Measurements from ENCODE around the gene OSBPL2. TPM values are rescaled to one million over a fixed set of nuclear protein-coding genes. Genes with fewer than 3 reads are reported as not detected.

The OSBPL2 gene
- total RNA-seq, 1 experiment from 2014 or later, result 49.5 TPM

GRCh38 chr20:62230276-62230675 is 8.0 kb upstream of the OSBPL2 start (continued):
- TF ChIP-seq ARID4B (CRISPR knock-in tag; IDR thresholded peaks at IDR 0.05; ENCODE audit: borderline replicate concordance), result no peak
- no peak for TF ChIP-seq E2F4 (CRISPR knock-in tag; IDR thresholded peaks at IDR 0.05; ENCODE audit: borderline replicate concordance, low read depth)
- no peak for TF ChIP-seq TEAD4 (CRISPR knock-in tag; IDR thresholded peaks at IDR 0.05)
- TF ChIP-seq, protein P1, sequence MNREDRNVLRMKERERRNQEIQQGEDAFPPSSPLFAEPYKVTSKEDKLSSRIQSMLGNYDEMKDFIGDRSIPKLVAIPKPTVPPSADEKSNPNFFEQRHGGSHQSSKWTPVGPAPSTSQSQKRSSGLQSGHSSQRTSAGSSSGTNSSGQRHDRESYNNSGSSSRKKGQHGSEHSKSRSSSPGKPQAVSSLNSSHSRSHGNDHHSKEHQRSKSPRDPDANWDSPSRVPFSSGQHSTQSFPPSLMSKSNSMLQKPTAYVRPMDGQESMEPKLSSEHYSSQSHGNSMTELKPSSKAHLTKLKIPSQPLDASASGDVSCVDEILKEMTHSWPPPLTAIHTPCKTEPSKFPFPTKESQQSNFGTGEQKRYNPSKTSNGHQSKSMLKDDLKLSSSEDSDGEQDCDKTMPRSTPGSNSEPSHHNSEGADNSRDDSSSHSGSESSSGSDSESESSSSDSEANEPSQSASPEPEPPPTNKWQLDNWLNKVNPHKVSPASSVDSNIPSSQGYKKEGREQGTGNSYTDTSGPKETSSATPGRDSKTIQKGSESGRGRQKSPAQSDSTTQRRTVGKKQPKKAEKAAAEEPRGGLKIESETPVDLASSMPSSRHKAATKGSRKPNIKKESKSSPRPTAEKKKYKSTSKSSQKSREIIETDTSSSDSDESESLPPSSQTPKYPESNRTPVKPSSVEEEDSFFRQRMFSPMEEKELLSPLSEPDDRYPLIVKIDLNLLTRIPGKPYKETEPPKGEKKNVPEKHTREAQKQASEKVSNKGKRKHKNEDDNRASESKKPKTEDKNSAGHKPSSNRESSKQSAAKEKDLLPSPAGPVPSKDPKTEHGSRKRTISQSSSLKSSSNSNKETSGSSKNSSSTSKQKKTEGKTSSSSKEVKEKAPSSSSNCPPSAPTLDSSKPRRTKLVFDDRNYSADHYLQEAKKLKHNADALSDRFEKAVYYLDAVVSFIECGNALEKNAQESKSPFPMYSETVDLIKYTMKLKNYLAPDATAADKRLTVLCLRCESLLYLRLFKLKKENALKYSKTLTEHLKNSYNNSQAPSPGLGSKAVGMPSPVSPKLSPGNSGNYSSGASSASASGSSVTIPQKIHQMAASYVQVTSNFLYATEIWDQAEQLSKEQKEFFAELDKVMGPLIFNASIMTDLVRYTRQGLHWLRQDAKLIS (CRISPR knock-in tag; IDR thresholded peaks at IDR 0.05; ENCODE audit: borderline replicate concordance), result no peak

GRCh38 chr20:62230696-62231095 is 7.6 kb upstream of the OSBPL2 start:
- no peak overlapping the region for H3K27ac Mint-ChIP-seq
- CTCF ChIA-PET, result no interaction called here
- peaks cover 3% of the 10 kb centered on the region for H3K4me1 Mint-ChIP-seq
- peaks cover 4% of the 10 kb centered on the region; the same call in 1 of the 2 replicates for H3K27me3 Mint-ChIP-seq (ENCODE audit: low read depth)
- peaks cover 5% of the 10 kb centered on the region for H3K9me3 Mint-ChIP-seq
- POLR2A ChIA-PET, result no interaction called here
- no peak for DNase-seq (ENCODE audit: low spot score)
- H3K4me3 Mint-ChIP-seq, result no peak overlapping the region
- TF ChIP-seq, protein P2, sequence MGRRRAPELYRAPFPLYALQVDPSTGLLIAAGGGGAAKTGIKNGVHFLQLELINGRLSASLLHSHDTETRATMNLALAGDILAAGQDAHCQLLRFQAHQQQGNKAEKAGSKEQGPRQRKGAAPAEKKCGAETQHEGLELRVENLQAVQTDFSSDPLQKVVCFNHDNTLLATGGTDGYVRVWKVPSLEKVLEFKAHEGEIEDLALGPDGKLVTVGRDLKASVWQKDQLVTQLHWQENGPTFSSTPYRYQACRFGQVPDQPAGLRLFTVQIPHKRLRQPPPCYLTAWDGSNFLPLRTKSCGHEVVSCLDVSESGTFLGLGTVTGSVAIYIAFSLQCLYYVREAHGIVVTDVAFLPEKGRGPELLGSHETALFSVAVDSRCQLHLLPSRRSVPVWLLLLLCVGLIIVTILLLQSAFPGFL (CRISPR knock-in tag; IDR thresholded peaks at IDR 0.05; ENCODE audit: borderline replicate concordance), result no peak
- TF ChIP-seq ATF1 (CRISPR knock-in tag; IDR thresholded peaks at IDR 0.05), result no peak
- TF ChIP-seq IRF2 (CRISPR knock-in tag; IDR thresholded peaks at IDR 0.05; ENCODE audit: borderline replicate concordance, low read depth), result no peak
- no peak for TF ChIP-seq ZNF138 (CRISPR knock-in tag; conservative IDR thresholded peaks at IDR 0.05)
- TF ChIP-seq JAZF1 (CRISPR knock-in tag; IDR thresholded peaks at IDR 0.05), result no peak
- TF ChIP-seq NR3C1 (CRISPR knock-in tag; conservative IDR thresholded peaks at IDR 0.05; ENCODE audit: low read depth), result no peak
- no peak for TF ChIP-seq TP53 (CRISPR knock-in tag; IDR thresholded peaks at IDR 0.05)
- TF ChIP-seq E2F4 (CRISPR knock-in tag; IDR thresholded peaks at IDR 0.05; ENCODE audit: borderline replicate concordance, low read depth), result no peak
- TF ChIP-seq, protein P3, sequence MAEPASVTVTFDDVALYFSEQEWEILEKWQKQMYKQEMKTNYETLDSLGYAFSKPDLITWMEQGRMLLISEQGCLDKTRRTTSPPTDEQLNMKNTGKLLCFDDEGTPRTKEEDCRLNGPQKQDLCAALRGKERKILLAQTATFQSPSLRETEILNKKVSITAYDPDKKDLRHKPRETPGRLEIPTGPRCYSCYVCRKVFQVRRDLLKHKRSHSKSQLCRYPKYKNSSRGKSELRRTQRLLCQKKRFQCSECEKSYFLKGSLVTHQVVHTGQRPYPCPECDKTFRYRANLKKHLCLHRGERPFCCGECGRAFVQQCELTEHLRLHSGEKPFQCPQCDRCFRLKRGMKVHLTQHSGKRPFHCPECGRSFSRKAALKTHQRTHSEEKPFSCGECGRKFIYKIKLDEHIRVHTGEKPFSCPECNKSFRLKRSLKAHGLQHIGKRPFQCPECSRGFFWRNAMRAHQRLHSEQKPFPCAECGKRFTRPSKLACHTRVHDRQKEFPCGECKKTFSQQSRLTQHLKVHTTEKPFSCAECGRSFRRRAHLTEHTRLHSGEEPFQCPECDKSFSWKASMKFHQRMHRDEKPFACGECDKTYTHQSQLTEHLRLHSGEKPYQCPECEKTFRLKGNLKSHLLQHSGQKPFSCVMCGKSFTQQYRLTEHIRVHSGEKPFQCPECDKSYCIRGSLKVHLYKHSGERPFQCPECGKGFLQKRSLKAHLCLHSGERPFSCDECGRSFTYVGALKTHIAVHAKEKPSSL (CRISPR knock-in tag; conservative IDR thresholded peaks at IDR 0.05), result no peak
- TF ChIP-seq ESRRA (CRISPR knock-in tag; IDR thresholded peaks at IDR 0.05; ENCODE audit: borderline replicate concordance), result no peak
- no peak for TF ChIP-seq CREB1 (CRISPR knock-in tag; IDR thresholded peaks at IDR 0.05)
- TF ChIP-seq MYBL2 (CRISPR knock-in tag; IDR thresholded peaks at IDR 0.05), result no peak
- no peaks in the 10 kb centered on the region for H3K36me3 Mint-ChIP-seq
- ATAC-seq, result no peak

Data from WTC11 (cell line).